Thoracic aorta (tissue), 2 donors: ENCODE data around the gene TMEM198. TPM values are rescaled to one million over a fixed set of nuclear protein-coding genes. Genes with fewer than 3 reads are reported as not detected.

Source experiments
- ATAC-seq: fragments of 150-250 bp; one replicate; pipeline ENCODE4 v1.8.0; 2017; ENCODE audit warnings: low read depth; ENCODE audit not compliant: insufficient number of reproducible peaks, low FRiP score
- DNase-seq: peaks from one replicate; pipeline ENCODE4 v3.0.0-alpha.2; 2020; ENCODE audit warnings: low spot score
- H3K27ac ChIP-seq, 2 donors: fragments of 200-600 bp; sonication (generic); 1 replicate in 1 of 2; 2 replicates in 1 of 2; pipeline ENCODE4 v1.5.1; 2016; ENCODE audit warnings: mild to moderate bottlenecking in 2 of 2, moderate library complexity in 2 of 2
- H3K27me3 ChIP-seq: fragments of 200-600 bp; sonication (generic); replicated peaks from 2 replicates; pipeline ENCODE4 v1.6.0; 2016; ENCODE audit warnings: mild to moderate bottlenecking; ENCODE audit not compliant: insufficient read depth
- H3K36me3 ChIP-seq: fragments of 200-600 bp; sonication (generic); one replicate; pipeline ENCODE4 v1.5.1; 2016
- H3K4me1 ChIP-seq, 2 donors: fragments of 200-600 bp; sonication (generic); 1 replicate in 1 of 2; 2 replicates in 1 of 2; pipeline versions ENCODE4 v1.5.1 to v1.6.0; 2016; ENCODE audit warnings: low read depth in 2 of 2, mild to moderate bottlenecking in 1 of 2; ENCODE audit not compliant: control insufficient read depth in 1 of 2
- H3K4me3 ChIP-seq: fragments of 200-600 bp; sonication (generic); 2 replicates; pipeline ENCODE4 v1.5.1; 2016; ENCODE audit warnings: mild to moderate bottlenecking
- H3K9me3 ChIP-seq: fragments of 200-600 bp; sonication (generic); 2 replicates; pipeline ENCODE4 v1.5.1; 2016
- total RNA-seq, 2 donors: library from RNA; depleted of rRNA; stranded (reverse); fragments of >200 nt; gene quantifications; one replicate each; pipeline versions ENCODE4 v1.1.0 to v1.2.3, GENCODE V29; 2016
- TF ChIP-seq, protein P1 (sequence below): fragments of 200-600 bp; sonication (generic); IDR thresholded peaks from one replicate; pipeline ENCODE4 v1.5.1; 2019; ENCODE audit warnings: antibody characterized with exemption

Gene TMEM198
- total RNA-seq, 2 donors from 2014 or later: 1.4 to 3.9 TPM

GRCh38 chr2:219557320-219557719 lies 13.5 kb downstream of the TMEM198 start:
- H3K9me3 ChIP-seq: no peaks in the 10 kb centered on the region
- no peak for DNase-seq
- H3K36me3 ChIP-seq: peaks cover 8% of the 10 kb centered on the region
- H3K4me3 ChIP-seq: no peak overlapping the region
- peaks cover 5 to 8% of the 10 kb centered on the region in 2 donors for H3K4me1 ChIP-seq
- H3K27me3 ChIP-seq: no peaks in the 10 kb centered on the region
- H3K27ac ChIP-seq: no peak overlapping the region
- TF ChIP-seq, protein P1, sequence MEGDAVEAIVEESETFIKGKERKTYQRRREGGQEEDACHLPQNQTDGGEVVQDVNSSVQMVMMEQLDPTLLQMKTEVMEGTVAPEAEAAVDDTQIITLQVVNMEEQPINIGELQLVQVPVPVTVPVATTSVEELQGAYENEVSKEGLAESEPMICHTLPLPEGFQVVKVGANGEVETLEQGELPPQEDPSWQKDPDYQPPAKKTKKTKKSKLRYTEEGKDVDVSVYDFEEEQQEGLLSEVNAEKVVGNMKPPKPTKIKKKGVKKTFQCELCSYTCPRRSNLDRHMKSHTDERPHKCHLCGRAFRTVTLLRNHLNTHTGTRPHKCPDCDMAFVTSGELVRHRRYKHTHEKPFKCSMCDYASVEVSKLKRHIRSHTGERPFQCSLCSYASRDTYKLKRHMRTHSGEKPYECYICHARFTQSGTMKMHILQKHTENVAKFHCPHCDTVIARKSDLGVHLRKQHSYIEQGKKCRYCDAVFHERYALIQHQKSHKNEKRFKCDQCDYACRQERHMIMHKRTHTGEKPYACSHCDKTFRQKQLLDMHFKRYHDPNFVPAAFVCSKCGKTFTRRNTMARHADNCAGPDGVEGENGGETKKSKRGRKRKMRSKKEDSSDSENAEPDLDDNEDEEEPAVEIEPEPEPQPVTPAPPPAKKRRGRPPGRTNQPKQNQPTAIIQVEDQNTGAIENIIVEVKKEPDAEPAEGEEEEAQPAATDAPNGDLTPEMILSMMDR: no peak
- no peak for ATAC-seq

DNA sequence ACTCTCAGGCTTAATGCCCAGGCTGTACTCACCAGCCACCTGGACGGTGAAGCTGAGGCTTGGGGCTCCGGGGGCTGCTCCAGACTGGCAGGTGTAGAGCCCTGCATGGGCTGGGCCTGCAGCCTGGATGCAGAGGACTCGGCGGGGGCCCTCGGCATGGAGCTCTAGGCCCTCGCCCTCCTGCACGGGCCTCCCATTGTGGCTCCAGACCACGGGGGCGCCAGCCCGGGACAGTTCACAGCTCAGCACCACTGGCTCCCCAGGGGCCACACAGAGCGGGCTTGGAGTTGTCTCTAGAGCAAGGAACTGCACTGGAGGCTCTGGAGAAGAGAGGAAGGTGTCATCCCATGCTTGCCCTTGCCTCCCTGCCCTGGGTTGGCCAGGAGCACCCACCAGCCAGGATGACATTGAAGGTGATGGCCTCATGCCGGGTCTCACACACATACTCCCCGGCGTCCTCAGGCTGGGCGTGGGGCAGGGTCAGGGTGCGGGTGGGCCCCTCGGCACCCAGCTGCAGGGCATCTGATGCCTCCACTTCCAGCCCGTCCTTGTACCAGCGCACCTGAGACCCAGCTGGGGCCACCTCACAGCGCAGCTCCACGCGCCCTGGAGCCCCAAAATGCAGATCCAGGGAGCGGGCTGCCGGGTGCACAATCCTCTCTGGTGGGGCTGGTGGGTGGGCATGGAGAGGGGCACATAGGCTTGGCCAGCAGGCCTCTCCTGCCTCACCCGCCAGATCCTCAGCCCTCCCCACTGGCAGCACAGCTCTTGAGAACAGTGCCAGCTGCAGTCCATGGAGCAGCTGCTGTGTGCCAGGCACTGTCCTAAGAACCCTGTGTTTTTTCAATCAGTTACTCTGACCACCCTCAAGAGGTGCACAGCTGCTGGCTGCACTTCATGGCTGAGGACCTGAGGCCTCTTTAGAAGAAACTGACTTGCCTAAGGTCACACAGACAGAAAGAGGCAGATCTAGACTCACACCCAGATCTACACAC lies 14.3 kb downstream of the TMEM198 start:
- no peak overlapping the region for H3K27ac ChIP-seq
- ATAC-seq (no peak), DNase-seq (no peak)
- peaks cover 13% of the 10 kb centered on the region for H3K36me3 ChIP-seq
- H3K4me1 ChIP-seq: peaks cover under 1 to 4% of the 10 kb centered on the region in 2 donors
- H3K9me3 ChIP-seq: no peaks in the 10 kb centered on the region
- no peak overlapping the region for H3K4me3 ChIP-seq
- no peaks in the 10 kb centered on the region for H3K27me3 ChIP-seq
- TF ChIP-seq, protein P1: no peak

GRCh38 chr2:219559156-219559915 lies 15.5 kb downstream of the TMEM198 start:
- TF ChIP-seq, protein P1: no peak
- no peak overlapping the region for H3K27ac ChIP-seq
- H3K4me1 ChIP-seq: no peaks in the 10 kb centered on the region
- no peak overlapping the region for H3K4me3 ChIP-seq
- no peaks in the 10 kb centered on the region for H3K27me3 ChIP-seq
- ATAC-seq: no peak
- no peaks in the 10 kb centered on the region for H3K9me3 ChIP-seq
- DNase-seq: no peak
- peaks cover 24% of the 10 kb centered on the region for H3K36me3 ChIP-seq

GRCh38 chr2:219560037-219560892 lies 16.4 kb downstream of the TMEM198 start:
- H3K27me3 ChIP-seq: no peaks in the 10 kb centered on the region
- no peak overlapping the region for H3K4me3 ChIP-seq
- H3K27ac ChIP-seq: no peak overlapping the region
- H3K4me1 ChIP-seq: no peaks in the 10 kb centered on the region
- ATAC-seq (no peak), DNase-seq (no peak)
- no peaks in the 10 kb centered on the region for H3K9me3 ChIP-seq
- TF ChIP-seq, protein P1: peak; percentile 87
- peaks cover 29% of the 10 kb centered on the region for H3K36me3 ChIP-seq
